RWPE1 (cell line): ENCODE measurements around the gene PLA2G2C.

Experiments
- CTCF ChIA-PET: fragments of 350-600 bp; sonication (Branson Sonifier 250); formaldehyde crosslinking; extraction: SDS; loops from one replicate; lab custom pipeline; 2021; lab: Yijun Ruan, JAX
- POLR2A ChIA-PET: fragments of 400-600 bp; formaldehyde crosslinking; extraction: SDS; loops from one replicate; lab custom pipeline; 2020; ENCODE audit warnings: antibody characterized with exemption; ENCODE audit not compliant: low non-redundant PET; lab: Yijun Ruan, JAX
- DNase-seq: peaks from one replicate; pipeline ENCODE4 v3.0.0; 2012; ENCODE audit warnings: low spot score
- H3K27ac ChIP-seq: fragments of 450-650 bp; 2 replicates; pipeline ENCODE4 v1.5.1; 2017
- CTCF ChIP-seq: fragments of 450-650 bp; conservative IDR thresholded peaks from 2 replicates; pipeline ENCODE4 v1.5.1; 2017; ENCODE audit warnings: low read depth, mild to moderate bottlenecking

PLA2G2C gene

GRCh38 chr1:20198296-20198695 lies 12.0 kb upstream of the PLA2G2C start:
- POLR2A ChIA-PET = no interaction called here
- CTCF ChIA-PET = interaction anchor here (0.8 kb wide), 1 partner anchor 158 kb away, joined by 3 read pairs; no protein-coding TSS in a partner anchor
- DNase-seq = no peak
- TF ChIP-seq CTCF = no peak
- no peak overlapping the region for H3K27ac ChIP-seq

- POLR2A ChIA-PET = no interaction called here
- DNase-seq = no peak
- no peak overlapping the region for H3K27ac ChIP-seq
- no peak for TF ChIP-seq CTCF
- CTCF ChIA-PET = no interaction called here
These were observed 11.0 kb upstream of the PLA2G2C start for GRCh38 chr1:20197329-20197791.

GRCh38 chr1:20195462-20195780 lies 9.1 kb upstream of the PLA2G2C start:
- DNase-seq = no peak
- ChIA-PET CTCF (interaction anchor here (0.7 to 1.3 kb wide), 3 partner anchors 8 to 288 kb away, joined by 3 to 9 read pairs (median 3); no protein-coding TSS in a partner anchor), POLR2A (no interaction called here)
- no peak overlapping the region for H3K27ac ChIP-seq
- peak; percentile 4; the same call in 1 of the 2 replicates for TF ChIP-seq CTCF

- no peak overlapping the region for H3K27ac ChIP-seq
- ChIA-PET POLR2A (no interaction called here), CTCF (interaction anchor here (0.6 to 1.3 kb wide), 8 partner anchors 15 to 289 kb away, joined by 3 to 4 read pairs (median 3); no protein-coding TSS in a partner anchor)
- peak; percentile 57 for TF ChIP-seq CTCF
- peak; percentile 42 for DNase-seq
These were observed 8.6 kb upstream of the PLA2G2C start for GRCh38 chr1:20194757-20195461.

GRCh38 chr1:20194224-20194623 lies 7.9 kb upstream of the PLA2G2C start:
- H3K27ac ChIP-seq = no peak overlapping the region
- DNase-seq = peak; percentile 46
- TF ChIP-seq CTCF = no peak
- POLR2A ChIA-PET = no interaction called here
- CTCF ChIA-PET = interaction anchor here (0.6 to 1.4 kb wide), 8 partner anchors 14 to 785 kb away, joined by 3 to 9 read pairs (median 4); no protein-coding TSS in a partner anchor

GRCh38 chr1:20192871-20193411 lies 6.6 kb upstream of the PLA2G2C start:
- DNase-seq = no peak
- ChIA-PET CTCF (interaction anchor here (0.6 to 1.6 kb wide), 3 partner anchors 19 to 1020 kb away, joined by 3 to 5 read pairs (median 5); no protein-coding TSS in a partner anchor), POLR2A (no interaction called here)
- no peak for TF ChIP-seq CTCF
- H3K27ac ChIP-seq = no peak overlapping the region
